ENCODE results near the gene SETBP1.

DNA sequence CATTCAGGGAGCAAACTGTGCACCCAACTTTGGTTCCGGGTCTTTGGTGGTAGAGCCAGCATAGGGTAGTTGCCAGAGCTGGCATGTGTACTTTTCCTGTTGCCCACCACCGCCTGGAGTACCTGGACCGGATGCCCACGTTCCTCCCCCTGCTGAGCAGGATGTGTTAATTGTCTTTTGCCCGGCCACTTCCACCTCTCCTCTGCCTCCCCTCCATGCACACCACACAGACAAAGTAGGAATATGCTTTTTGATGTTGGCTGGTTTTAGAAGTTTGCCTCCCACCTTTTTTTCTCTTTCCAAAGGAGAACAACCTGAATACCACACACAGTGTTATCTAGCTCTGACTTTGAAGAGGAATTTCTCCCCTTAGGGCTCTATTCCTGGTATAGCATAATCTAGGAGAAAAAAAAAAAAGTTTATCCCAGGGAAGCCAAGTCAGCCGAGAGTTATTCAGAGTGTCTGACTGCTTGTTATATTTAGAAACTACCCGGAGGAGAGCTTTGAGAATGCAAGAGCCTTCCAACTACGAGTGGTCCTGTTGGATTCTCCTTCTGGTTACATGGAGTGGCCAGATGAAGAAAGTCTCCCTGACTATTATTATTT lies 111.9 kb downstream of the SETBP1 start:
- no peak for TF ChIP-seq EZH2 (IDR thresholded peaks at IDR 0.05; ENCODE audit: insufficient read depth, low read length)
- TF ChIP-seq, protein P1, sequence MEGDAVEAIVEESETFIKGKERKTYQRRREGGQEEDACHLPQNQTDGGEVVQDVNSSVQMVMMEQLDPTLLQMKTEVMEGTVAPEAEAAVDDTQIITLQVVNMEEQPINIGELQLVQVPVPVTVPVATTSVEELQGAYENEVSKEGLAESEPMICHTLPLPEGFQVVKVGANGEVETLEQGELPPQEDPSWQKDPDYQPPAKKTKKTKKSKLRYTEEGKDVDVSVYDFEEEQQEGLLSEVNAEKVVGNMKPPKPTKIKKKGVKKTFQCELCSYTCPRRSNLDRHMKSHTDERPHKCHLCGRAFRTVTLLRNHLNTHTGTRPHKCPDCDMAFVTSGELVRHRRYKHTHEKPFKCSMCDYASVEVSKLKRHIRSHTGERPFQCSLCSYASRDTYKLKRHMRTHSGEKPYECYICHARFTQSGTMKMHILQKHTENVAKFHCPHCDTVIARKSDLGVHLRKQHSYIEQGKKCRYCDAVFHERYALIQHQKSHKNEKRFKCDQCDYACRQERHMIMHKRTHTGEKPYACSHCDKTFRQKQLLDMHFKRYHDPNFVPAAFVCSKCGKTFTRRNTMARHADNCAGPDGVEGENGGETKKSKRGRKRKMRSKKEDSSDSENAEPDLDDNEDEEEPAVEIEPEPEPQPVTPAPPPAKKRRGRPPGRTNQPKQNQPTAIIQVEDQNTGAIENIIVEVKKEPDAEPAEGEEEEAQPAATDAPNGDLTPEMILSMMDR (IDR thresholded peaks at IDR 0.05; ENCODE audit: insufficient read depth, low read depth, low read length): no peak

Data from astrocyte (in vitro differentiated cells and primary cell).